NOMO-1 treated with DMSO at 0.1 percent for 48 hours (cell line): ENCODE measurements around the gene TRIM4.
"Not testable (repeated sequence)": the region's sequence is repeated elsewhere in the genome, so short reads cannot be mapped to it uniquely, and the experiment has no call there.

Experiments
- DNase-seq: peaks from one replicate; lab custom pipeline; 2025; ENCODE audit not compliant: unreplicated experiment; lab: John Stamatoyannopoulos, UW

Gene TRIM4

GRCh38 chr7:99918959-99919813 lies at the start of gene TRIM4:
Gene TRIM4 (minus strand): TSS chr7:99919530. CDS start chr7:99919401, 129 bp downstream.
- DNase-seq: peak; percentile 98

- no peak for DNase-seq
These were observed 39.4 kb upstream of the TRIM4 start for GRCh38 chr7:99958564-99959227.

- DNase-seq: no peak
These were observed 35.9 kb upstream of the TRIM4 start for GRCh38 chr7:99955247-99955646.

GRCh38 chr7:99954643-99955042 lies 35.3 kb upstream of the TRIM4 start:
- not testable (repeated sequence) for DNase-seq

GRCh38 chr7:99953649-99954048 lies 34.3 kb upstream of the TRIM4 start:
- DNase-seq: peak; percentile 95

GRCh38 chr7:99952649-99953048 lies 33.3 kb upstream of the TRIM4 start:
- not testable (repeated sequence) for DNase-seq

GRCh38 chr7:99950819-99951218 lies 31.5 kb upstream of the TRIM4 start:
- DNase-seq: not testable (repeated sequence)

- DNase-seq: peak; percentile 8
These were observed 30.4 kb upstream of the TRIM4 start for GRCh38 chr7:99949645-99950228.

GRCh38 chr7:99947608-99948007 lies 28.3 kb upstream of the TRIM4 start:
- DNase-seq: no peak

- no peak for DNase-seq
These were observed 25.3 kb upstream of the TRIM4 start for GRCh38 chr7:99944497-99945070.

GRCh38 chr7:99943641-99944496 lies 24.5 kb upstream of the TRIM4 start:
- no peak for DNase-seq

- no peak for DNase-seq
These were observed 19.0 kb upstream of the TRIM4 start for GRCh38 chr7:99938296-99938695.

- DNase-seq: not testable (repeated sequence)
These were observed 15.7 kb upstream of the TRIM4 start for GRCh38 chr7:99935009-99935408.

GRCh38 chr7:99930376-99930775 lies 11.0 kb upstream of the TRIM4 start:
- DNase-seq: no peak

GRCh38 chr7:99929730-99930053 lies 10.4 kb upstream of the TRIM4 start:
- no peak for DNase-seq

- DNase-seq: peak; percentile 69
These were observed 9.8 kb upstream of the TRIM4 start, which contains the start of gene GJC3 for GRCh38 chr7:99928994-99929729. Gene GJC3 (minus strand): TSS chr7:99929620. CDS start chr7:99929620, 0 bp downstream.

GRCh38 chr7:99928188-99928587 lies 8.9 kb upstream of the TRIM4 start:
- no peak for DNase-seq

GRCh38 chr7:99927536-99927935 lies 8.2 kb upstream of the TRIM4 start:
- no peak for DNase-seq

GRCh38 chr7:99926321-99926720 lies 7.0 kb upstream of the TRIM4 start:
- no peak for DNase-seq

- no peak for DNase-seq
These were observed 3.9 kb upstream of the TRIM4 start for GRCh38 chr7:99923200-99923599.
